Hepatocyte (in vitro differentiated cells): ENCODE data around the gene COX7A1.

Source experiments
- CTCF ChIP-seq: fragments of 200-600 bp; sonication (generic); IDR thresholded peaks from 2 replicates; pipeline ENCODE4 v1.5.1; 2016; ENCODE audit warnings: antibody characterized with exemption, mild to moderate bottlenecking; ENCODE audit not compliant: poor library complexity
- EZH2 ChIP-seq: fragments of 200-600 bp; sonication (generic); IDR thresholded peaks from 2 replicates; pipeline ENCODE4 v1.6.1; 2016; ENCODE audit warnings: antibody characterized with exemption, mild to moderate bottlenecking, borderline replicate concordance
- EZH2phosphoT487 ChIP-seq: fragments of 200-600 bp; sonication (generic); IDR thresholded peaks from one replicate; pipeline ENCODE4 v1.6.1; 2018; ENCODE audit warnings: antibody characterized with exemption, mild to moderate bottlenecking, low read depth, moderate library complexity; ENCODE audit not compliant: unreplicated experiment, severe bottlenecking

DNA sequence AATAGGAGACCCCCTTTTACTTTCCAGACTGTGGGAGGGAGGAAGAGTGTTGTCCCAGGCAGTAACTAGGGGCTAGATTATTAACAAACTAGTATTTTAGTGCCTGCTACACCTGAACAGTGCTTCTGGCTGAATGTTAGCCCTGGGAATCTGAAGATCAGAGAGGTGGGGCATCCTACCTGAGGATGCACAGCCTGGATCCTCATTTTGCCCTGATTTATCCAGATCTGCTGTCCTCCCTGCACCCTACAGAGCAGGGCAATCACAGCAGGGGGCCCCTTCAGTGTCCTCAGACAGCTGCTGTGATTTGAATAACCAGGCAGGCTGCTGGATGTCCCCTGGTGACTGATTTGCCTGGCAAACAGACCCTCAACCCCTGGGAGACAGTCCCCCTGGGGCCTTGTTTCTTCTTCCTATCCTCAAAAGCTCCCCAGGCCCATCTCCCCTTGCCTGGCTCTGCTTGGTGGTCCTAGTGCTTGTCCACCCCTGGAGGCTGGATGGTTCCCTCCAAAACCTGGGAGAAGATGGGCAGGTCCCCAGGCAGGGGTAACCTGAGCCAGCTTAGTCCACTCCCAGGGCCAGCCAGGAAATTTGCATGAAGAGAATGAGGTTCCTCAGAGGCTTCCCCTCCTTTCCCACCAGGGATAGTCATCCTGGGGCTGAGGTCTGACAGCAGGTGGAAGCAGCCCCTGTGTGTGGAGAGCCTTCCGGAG is 41.6 kb downstream of the COX7A1 start, which contains the start of gene OVOL3:
- TF ChIP-seq CTCF, result no peak
- TF ChIP-seq EZH2, result no peak
- no peak for TF ChIP-seq EZH2phosphoT487
